GM21576 (cell line): ENCODE measurements around the gene ALG9.
"Not testable (repeated sequence)": the region's sequence is repeated elsewhere in the genome, so short reads cannot be mapped to it uniquely, and the experiment has no call there.

ENCODE experiments used
- ATAC-seq: cut with Tn5 transposase; IDR thresholded peaks from one replicate; pipeline ENCODE4 v1.9.1; 2021; ENCODE audit warnings: mild to moderate bottlenecking, moderate library complexity; ENCODE audit not compliant: unreplicated experiment

Gene ALG9

DNA sequence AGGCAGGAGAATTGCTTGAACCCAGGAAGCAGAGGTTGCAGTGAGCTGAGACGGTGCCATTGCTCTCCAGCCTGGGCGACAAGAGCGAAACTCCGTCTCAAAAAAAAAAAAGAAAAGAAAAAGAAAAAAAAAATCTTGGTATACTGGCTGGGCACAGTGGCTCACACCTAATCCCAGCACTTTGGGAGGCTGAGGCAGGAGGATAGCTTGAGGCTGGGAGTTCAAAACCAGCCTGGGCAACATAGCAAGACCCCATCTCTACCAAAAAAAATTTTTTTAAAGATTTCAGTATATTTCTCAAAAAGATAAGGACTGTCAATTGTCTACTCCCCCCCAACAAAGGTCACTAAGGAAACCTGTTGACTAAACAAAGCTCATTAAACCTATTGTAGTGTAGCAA is 13.7 kb upstream of the ALG9 start:
- not testable (repeated sequence) for ATAC-seq

DNA sequence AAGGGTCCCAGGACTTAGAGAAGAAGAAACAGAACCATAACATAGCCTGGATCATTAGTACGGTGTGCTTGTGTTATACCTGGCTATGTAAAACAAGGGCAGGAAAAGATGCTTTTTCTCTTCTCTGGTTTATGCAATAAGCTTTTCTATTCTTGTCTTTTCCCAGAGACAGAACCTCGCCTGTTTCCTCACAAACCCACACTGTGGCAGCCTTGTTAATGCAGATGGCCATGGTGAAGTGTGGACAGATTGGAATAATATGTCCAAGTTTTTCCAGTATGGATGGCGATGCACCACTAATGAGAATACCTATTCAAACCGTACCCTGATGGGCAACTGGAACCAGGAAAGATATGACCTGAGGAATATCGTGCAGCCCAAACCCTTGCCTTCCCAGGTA is 10.8 kb upstream of the ALG9 start:
- no peak for ATAC-seq

DNA sequence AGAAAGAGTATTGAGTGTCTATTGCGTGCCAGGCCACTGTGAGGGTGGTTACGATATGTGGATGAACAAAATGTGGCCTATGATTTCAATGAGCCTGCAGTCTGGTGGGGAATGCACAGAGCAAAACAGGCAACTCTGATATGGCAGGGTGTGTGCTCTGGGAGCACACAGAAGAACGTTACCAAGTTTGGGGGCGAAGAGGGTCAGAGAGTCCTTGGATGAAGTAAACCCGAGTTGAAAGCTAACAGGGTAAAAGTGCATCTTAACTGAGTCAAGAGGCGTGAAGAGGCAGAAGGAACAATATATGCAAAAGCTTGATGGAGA is 8.2 kb upstream of the ALG9 start:
- ATAC-seq = no peak

DNA sequence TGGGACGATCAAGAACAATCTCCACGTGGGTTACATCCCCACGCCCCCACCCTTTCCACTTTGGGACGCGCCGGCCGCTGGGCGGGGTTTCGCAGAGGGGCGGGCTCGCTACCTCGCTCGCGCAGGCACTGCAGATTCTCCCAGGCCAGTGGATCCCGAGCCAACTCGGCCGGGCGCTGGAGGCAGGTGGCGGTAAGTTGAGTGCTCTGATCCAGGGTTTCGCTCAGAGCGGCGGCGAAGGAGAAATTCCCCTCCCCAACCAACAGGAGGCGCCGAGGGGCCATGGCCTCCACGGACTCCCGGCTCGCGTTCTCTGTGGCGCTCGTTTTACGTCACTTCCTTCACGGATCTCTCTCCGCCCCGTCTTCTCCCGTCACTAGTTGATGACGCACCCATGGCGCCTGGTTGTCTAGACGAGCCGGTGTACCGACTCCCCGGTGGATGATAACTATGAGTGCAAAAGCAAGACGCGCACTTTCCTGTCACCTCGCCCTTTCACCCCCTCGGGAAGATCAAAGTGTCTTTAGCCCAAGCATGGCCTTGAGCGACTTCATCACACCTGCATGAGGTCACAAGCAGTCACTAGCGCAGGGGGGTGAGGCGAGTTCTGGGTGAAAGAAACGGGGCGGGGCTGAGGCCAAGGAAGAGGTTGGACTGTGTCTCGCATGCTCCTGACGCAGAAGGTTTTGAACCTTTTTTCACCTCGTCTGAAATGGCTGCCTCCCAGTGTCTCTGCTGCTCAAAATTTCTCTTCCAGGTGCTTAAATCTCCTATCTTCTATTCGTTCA is 7.7 kb upstream of the ALG9 start, which contains the start of the genes CFAP68 and FDXACB1:
CFAP68 (plus strand) TSS at position 693 of the 788 bp plus-strand sequence; CDS start at position 713, 20 bp downstream.
FDXACB1 (minus strand) TSS at position 317 of the 788 bp plus-strand sequence; CDS start at position 284, 33 bp downstream.
- ATAC-seq = peak; percentile 94

DNA sequence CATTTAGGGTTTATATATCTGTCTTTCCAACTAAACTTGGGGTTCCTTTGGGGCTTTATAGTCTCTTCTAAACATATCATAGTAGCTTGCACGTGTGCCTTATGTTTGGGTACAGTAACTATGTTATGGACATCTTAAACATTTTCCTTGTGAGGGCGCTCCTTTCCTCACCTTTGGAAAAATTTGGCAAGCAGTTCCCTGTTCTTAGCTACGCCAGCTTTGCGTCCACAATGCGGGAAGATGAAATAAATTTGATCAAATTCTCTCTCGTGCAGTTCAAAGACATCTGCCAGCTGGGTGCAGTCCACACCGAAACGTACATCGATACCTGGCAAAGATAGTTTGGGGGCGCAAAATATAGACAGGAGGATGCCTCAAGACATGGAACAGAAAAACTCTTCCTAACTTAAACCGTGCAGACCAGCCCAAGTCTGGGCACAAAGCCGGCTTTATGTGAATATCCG is 7.0 kb upstream of the ALG9 start:
- peak; percentile 11 for ATAC-seq

DNA sequence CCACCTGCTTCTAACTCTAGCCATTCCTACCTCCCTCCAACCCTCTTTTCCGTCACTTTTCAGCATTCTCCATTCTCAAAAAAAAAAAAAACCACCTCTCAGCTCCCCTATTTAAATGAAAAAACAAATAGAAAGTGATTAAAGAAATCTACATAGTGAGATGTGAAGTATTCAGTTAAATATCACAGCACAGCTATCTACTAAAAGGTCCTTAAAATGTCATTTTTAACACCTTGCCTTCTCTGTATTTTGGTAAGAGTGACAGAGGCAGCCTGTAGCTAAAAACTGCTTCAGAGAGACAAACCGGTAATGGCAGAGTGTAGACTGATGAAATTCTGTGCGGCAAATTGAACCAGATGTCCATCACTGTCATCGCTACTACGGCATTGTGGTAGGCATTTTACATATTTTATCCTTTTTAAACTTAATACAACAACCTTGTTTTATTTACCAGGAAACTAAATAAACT is 346 bp upstream of the ALG9 start:
- ATAC-seq = no peak

DNA sequence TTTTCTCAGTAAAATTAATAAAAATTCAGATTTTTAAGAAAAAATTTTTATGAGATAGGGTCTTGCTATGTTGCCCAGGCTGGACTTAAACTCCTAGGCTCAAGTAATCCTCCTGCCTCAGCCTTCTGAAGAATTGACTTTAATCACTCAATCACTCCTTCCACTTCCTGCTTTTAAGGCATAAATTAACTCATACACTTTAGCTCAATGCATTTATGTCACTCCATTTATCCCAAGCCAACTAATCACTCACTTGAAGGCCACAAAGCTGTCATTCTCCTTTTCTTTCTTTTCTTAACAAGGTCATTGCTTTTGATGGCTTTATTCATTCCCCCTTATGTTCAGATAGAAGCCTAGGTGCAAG is 877 bp downstream of the ALG9 start:
- peak; percentile 7 for ATAC-seq

DNA sequence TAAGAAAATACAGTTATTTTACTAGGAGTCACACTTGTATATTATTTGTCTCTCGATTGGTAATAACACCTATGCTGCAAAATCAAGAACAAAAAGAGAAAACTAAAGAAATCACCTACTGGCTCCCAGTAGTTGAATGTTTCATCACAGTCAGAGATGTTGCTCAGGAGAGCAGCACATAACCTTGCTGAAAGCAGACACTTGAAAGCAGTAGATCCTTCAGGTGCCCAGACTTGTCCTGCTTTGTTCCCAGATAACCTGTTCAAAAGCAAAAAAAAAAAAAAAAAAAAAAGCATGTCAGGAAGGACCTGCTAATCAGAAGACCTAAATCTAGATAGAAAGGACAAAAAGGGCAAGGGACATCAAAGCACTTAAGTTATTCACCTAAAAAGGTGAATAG is 1.3 kb downstream of the ALG9 start:
- ATAC-seq = no peak

DNA sequence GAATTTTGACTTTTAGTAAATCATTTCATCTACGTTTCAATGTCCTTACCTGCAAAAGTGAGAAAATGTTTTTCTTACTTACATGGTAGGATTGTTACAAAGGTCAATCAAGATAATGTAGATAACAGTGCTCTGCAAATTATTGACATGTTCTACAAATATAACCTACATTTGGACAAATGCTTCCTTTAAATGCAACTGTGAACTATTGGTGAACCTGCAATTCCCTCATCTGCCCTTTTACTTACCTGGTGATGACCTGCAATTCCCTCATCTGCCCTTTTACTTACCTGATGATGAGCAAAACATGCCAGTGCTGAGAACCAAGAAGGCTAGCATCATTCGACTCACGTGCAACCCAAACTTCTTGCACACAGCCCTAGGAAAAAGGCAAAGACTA is 11.1 kb downstream of the ALG9 start:
- no peak for ATAC-seq

DNA sequence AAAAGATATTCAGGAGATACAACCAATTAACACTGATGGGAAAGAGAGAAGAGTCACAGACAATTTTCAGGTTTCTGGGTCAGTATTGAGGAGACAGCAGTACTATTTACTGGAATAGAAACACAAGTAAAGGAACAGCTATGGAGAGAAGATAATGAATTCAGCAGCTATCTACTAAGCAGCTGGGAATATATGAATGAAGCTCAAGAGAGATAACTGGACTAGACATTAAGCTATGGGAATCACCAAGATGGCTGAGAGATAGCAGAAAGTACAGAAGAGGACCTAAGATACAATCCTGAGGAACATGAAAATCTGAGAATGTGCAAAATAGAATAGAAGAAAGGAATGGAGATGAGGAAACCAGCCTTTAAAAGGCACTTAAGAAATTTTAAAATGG is 15.9 kb downstream of the ALG9 start:
- ATAC-seq = no peak

DNA sequence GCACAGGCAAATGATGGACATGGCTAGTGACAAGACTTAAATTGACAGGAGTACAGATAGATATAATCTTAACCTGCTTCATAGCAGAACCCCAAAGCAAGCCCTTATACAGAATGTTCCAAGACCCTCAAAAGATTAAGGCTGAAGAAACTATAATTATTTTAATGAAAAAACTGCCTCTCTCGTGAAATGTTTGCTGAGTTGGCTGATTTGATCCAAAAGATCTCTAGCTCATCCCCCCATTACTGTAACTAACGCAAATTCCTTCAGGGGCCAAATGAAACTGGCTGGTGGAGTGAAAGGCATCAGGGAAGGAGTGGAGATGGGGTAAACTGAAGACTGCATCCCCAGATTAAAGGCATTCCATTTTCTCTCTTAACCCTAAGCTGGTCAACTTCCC is 19.3 kb downstream of the ALG9 start:
- no peak for ATAC-seq

DNA sequence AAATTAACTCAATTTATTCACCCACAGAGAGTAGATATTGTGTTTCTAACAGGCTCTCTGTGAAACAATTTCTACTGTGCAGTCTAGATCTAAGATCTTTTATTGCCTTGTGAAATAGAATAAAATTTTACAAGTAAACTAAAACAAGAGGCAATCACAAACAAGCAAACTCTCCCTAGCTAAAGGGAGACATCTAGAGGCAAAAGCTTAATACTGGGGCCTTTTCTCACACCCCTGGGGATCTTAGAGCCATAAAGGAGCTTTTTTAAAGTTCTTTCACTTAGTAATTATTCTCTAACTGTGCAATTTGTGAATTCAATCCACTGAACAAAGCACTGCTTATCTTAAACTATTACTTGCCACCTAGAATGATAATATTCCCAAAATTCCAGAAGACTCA is 19.7 kb downstream of the ALG9 start:
- no peak for ATAC-seq

DNA sequence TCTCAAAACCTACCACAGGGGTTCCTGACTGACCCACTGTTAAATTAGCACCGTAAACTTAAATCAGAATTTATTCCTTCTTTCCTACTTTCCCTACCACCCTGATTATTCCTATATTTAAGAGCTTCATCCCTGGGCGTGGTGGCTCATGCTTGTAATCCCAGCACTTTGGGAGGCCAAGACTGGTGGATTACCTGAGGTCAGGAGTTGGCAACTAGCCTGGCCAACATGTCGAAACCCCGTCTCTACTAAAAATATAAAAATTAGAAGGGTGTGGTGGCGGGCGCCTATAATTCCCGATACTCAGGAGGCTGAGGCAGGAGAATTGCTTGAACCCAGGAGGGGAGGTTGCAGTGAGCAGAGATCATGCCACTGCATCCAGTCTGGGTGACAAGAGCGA is 20.3 kb downstream of the ALG9 start:
- no peak for ATAC-seq

DNA sequence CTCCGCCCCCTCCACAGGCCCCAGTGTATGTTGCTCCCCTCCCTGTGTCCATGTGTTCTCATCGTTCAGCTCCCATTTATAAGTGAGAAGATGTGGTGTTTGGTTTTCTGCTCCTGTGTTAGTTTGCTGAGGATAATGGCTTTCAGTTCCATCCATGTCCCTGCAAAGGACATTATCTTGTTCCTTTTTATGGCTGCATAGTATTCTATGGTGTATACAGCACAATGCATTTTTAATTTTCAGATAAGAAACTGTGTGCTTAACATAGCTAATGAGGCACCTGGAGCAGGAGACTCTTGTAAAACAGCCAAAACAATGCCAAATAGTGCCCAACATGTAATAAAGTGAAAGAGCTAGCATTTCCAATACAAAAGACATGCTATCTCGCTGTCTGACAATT is 21.8 kb downstream of the ALG9 start:
- ATAC-seq = no peak

DNA sequence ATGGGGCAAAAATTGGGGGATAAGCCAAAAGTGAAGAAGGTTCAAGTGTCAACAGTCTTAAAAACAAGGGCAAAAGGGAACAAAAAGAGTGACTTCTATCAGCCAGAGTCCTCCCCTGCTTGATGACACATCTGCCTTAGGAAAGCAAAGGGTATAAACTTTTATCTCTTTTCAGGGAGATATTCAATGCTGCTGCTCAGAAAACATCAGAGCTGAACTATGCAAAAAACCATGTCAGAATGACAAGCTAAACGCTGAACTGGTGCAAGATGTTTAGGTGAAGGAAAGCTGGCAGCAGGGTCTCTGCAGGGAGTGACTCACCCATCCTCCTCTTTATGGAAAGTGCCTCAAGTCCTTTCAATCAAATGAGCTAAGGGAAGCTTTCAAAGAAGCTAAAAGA is 24.7 kb downstream of the ALG9 start:
- ATAC-seq = no peak

DNA sequence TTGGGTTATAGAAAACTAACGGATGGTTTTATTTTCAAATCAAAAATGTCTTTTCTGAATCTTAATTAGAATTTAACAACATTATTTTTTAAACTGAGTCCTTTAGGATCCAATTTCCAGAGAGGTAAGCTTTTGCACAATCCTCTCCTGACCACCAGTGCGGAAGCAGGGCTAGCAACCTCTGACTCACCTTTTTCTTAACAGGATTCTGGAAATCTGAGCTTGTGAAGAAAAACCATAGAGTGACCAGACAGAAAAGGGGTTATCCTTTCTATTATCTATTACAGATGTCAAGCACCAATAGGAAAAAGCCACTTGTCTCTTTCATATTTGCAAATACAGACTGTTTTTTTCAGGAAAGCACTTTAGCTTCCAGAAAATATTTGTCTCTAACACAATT is 25.3 kb downstream of the ALG9 start:
- ATAC-seq = no peak

DNA sequence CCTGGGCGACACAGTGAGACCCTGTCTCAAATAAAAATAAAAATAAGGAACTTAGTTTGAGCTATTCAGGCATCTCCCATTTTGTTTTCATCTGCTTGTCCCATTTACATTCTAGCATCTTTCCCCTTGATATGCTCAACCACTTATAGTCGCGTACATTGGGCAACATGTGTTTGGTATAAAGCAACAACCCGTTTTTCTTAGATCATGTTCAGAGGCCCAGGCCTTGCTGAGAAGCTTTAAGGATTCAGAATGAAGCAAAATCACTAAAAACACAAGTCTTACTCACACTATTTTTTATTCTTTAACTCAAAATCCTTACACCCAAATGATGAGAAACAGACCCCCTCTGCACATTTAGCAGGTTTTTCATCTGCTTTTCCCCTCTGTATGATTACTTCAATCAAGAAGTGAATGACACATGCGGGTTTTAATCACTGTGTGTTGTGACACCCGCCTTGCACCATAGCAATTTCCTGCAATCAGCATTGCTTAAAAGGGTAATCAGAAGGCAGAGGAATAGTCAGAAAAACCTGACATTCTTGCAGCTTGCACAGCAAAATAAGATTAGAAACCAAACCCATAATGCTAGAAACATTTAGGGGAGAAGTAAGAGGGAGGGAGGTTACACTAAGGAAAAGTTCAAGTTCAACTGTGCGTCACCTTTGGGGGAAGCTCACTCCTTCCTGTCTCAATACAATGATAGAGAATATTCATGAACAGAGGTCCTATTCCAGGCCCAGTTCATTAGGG is 25.9 kb downstream of the ALG9 start:
- ATAC-seq = no peak

DNA sequence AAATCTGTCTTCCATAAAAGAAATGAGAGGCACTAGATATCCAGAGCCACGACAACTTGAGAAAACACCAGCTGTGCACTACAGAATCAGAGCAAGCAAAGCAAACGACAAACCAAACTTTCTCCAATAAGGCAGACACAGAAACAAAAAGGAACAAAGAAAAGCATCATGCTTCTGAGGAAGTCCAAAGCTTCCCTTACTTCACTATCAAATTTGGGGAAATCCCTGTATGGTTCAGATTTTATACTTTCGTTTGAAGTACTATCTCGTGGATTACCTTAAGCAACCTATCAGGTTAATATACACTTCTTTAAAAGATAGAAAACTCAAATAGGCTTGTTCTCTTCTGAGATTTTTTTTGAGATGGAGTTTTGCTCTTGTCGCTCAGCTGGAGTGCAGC is 27.7 kb downstream of the ALG9 start:
- no peak for ATAC-seq

DNA sequence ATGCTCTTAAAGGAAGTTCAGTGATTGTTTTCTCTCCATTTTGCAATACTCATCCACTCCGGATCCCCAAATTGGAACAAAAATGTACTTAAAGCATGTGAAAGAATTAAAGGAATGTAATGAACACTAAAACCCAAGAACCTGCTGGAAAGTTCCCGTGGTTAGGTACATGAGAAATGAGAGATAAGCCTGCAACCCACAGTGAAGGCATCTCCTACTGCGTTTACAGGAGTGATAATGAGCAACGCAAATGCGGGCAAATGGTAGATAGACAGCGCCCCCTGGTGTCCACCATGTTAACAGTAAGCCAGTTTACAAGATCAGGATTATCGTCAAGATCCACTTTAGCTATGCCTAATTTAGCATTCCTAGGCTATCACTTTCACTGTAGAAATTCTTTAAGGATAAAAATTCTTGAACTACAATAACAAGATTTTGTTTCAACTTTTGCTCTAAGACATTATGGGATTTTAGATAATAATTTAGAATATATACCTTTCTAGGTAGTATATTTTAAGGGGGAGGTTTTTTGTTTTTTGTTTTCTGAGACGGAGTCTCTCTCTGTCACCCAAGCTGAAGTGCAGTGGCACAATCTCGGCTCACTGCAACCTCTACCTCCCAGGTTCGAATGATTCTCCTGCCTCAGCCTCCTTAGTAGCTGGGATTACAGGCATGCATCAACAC is 29.9 kb downstream of the ALG9 start:
- ATAC-seq = no peak

DNA sequence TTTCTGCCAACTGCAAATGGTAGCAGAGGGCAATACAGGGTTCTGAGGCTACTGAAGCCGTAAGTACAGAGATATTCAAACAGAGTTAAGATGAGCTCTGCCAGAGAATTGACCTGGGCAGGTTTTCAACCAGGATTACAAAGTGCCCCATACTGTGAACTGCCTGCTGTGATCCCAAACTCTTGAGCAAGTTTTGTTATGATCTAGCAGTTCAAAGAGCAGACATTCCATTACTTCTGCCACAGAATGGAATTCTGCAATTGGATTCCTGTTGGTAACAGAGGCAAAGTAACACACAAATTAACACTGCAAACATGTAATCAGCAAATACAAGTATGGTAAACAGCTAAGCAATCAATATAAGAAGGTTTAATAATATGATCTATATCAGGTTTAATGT is 31.2 kb downstream of the ALG9 start:
- ATAC-seq = no peak

DNA sequence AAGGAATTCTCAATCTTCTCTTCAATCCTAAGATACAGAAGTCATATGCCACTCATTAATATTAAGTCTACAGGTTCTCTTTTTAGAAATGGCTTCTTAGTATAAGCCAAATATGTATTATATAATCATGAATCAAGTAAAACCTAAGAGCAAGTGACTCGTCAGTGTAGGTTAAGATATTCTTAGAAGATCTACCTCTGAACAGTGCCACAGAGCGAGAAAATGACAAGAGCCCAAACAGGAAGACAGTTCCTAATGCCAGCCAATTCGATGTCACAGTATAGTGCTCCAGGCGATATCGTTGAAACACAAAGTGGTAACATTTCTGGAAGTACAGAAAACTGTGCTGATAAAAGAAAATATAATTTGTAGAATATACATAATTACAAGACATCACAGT is 33.3 kb downstream of the ALG9 start:
- ATAC-seq = no peak
